ENCODE data around the gene UVSSA. TPM values are rescaled to one million over a fixed set of nuclear protein-coding genes. Genes with fewer than 3 reads are reported as not detected.
"Not testable (repeated sequence)": the region's sequence is repeated elsewhere in the genome, so short reads cannot be mapped to it uniquely, and the experiment has no call there.

Gene UVSSA
- total RNA-seq, 2 donors from 2014 or later, result 50.4 to 61.6 TPM

GRCh38 chr4:1371176-1372165 lies 24.5 kb downstream of the UVSSA start:
- TF ChIP-seq, protein P1, sequence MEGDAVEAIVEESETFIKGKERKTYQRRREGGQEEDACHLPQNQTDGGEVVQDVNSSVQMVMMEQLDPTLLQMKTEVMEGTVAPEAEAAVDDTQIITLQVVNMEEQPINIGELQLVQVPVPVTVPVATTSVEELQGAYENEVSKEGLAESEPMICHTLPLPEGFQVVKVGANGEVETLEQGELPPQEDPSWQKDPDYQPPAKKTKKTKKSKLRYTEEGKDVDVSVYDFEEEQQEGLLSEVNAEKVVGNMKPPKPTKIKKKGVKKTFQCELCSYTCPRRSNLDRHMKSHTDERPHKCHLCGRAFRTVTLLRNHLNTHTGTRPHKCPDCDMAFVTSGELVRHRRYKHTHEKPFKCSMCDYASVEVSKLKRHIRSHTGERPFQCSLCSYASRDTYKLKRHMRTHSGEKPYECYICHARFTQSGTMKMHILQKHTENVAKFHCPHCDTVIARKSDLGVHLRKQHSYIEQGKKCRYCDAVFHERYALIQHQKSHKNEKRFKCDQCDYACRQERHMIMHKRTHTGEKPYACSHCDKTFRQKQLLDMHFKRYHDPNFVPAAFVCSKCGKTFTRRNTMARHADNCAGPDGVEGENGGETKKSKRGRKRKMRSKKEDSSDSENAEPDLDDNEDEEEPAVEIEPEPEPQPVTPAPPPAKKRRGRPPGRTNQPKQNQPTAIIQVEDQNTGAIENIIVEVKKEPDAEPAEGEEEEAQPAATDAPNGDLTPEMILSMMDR (conservative IDR thresholded peaks at IDR 0.05), result no peak
- H3K4me3 Mint-ChIP-seq, result no peak overlapping the region
- Histone ChIP-seq H3K4me1 (ENCODE audit: control insufficient read depth, insufficient read depth, low read length) (no peaks in the 10 kb centered on the region), H3K27ac (ENCODE audit: low read depth, low read length) (no peak overlapping the region), H3K36me3 (ENCODE audit: control insufficient read depth, insufficient read depth, low read length) (peaks cover 3% of the 10 kb centered on the region), H3K9me3 (ENCODE audit: control insufficient read depth, low read length) (no peaks in the 10 kb centered on the region), H3K27me3 (ENCODE audit: control insufficient read depth, insufficient read depth, low read length, poor library complexity, severe bottlenecking) (no peaks in the 10 kb centered on the region), H3K4me3 (ENCODE audit: low read length) (no peak overlapping the region), H3K9ac (ENCODE audit: extremely low read depth, low read length, poor library complexity, severe bottlenecking) (no peak overlapping the region)
- peaks cover 30% of the 10 kb centered on the region for H3K36me3 Mint-ChIP-seq (ENCODE audit: low read depth)
- H3K4me1 Mint-ChIP-seq, result no peaks in the 10 kb centered on the region
- H3K9me3 Mint-ChIP-seq, result no peaks in the 10 kb centered on the region
- H3K27ac Mint-ChIP-seq, result no peak overlapping the region
- 93 to 94% methylated on average over 19 to 28 of the region's 28 CpGs for WGBS, 2 experiments (ENCODE audit: insufficient coverage in 1 of 2, insufficient read length in 1 of 2)
- DNase-seq, result peak; percentile 31
- H3K27me3 Mint-ChIP-seq (ENCODE audit: insufficient read depth), result no peaks in the 10 kb centered on the region

DNA sequence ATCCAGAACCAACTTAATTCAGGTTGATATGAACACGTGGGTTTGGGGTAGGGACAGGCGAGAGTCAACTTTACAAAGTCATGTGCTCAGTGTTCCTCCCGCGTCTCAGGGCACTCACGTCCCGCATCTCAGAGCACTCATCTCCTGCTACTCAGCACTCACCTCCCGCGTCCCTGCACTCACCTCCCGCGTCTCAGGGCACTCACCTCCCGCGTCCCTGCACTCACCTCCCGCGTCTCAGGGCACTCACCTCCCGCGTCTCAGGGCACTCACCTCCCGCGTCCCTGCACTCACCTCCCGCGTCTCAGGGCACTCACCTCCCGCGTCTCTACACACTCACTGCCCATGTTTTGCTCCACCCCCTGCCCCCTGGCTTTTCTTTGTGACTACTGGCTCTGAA lies 25.6 kb downstream of the UVSSA start:
- 87 to 88% methylated on average over 10 to 19 of the region's 22 CpGs for WGBS, 2 experiments (ENCODE audit: insufficient coverage in 1 of 2, insufficient read length in 1 of 2)
- H3K27me3 Mint-ChIP-seq (ENCODE audit: insufficient read depth), result not testable (repeated sequence)

GRCh38 chr4:1373892-1374705 lies 27.1 kb downstream of the UVSSA start:
- Histone ChIP-seq H3K36me3 (ENCODE audit: control insufficient read depth, insufficient read depth, low read length) (peaks cover 3% of the 10 kb centered on the region), H3K27me3 (ENCODE audit: control insufficient read depth, insufficient read depth, low read length, poor library complexity, severe bottlenecking) (no peaks in the 10 kb centered on the region), H3K4me3 (ENCODE audit: low read length) (no peak overlapping the region), H3K4me1 (ENCODE audit: control insufficient read depth, insufficient read depth, low read length) (no peaks in the 10 kb centered on the region), H3K9ac (ENCODE audit: extremely low read depth, low read length, poor library complexity, severe bottlenecking) (no peak overlapping the region), H3K27ac (ENCODE audit: low read depth, low read length) (no peak overlapping the region), H3K9me3 (ENCODE audit: control insufficient read depth, low read length) (no peaks in the 10 kb centered on the region)
- H3K4me1 Mint-ChIP-seq, result no peaks in the 10 kb centered on the region
- 90 to 91% methylated on average over 33 to 42 of the region's 42 CpGs for WGBS, 2 experiments (ENCODE audit: insufficient coverage in 1 of 2, insufficient read length in 1 of 2)
- no peak overlapping the region for H3K4me3 Mint-ChIP-seq
- DNase-seq, result peak; percentile 38
- H3K27me3 Mint-ChIP-seq (ENCODE audit: insufficient read depth), result no peaks in the 10 kb centered on the region
- TF ChIP-seq, protein P1 (conservative IDR thresholded peaks at IDR 0.05), result no peak
- no peaks in the 10 kb centered on the region for H3K9me3 Mint-ChIP-seq
- H3K27ac Mint-ChIP-seq, result no peak overlapping the region
- H3K36me3 Mint-ChIP-seq (ENCODE audit: low read depth), result peaks cover 22% of the 10 kb centered on the region

More for the DNA sequence above, 25.6 kb downstream of the UVSSA start:
- H3K9me3 Mint-ChIP-seq; H3K9me3 ChIP-seq (ENCODE audit: control insufficient read depth, low read length); DNase-seq; H3K4me3 ChIP-seq (ENCODE audit: low read length); H3K4me1 Mint-ChIP-seq; H3K27me3 ChIP-seq (ENCODE audit: control insufficient read depth, insufficient read depth, low read length, poor library complexity, severe bottlenecking); H3K9ac ChIP-seq (ENCODE audit: extremely low read depth, low read length, poor library complexity, severe bottlenecking); H3K27ac Mint-ChIP-seq; H3K4me3 Mint-ChIP-seq; H3K4me1 ChIP-seq (ENCODE audit: control insufficient read depth, insufficient read depth, low read length); H3K27ac ChIP-seq (ENCODE audit: low read depth, low read length); H3K36me3 ChIP-seq (ENCODE audit: control insufficient read depth, insufficient read depth, low read length): not testable (repeated sequence)
- H3K36me3 Mint-ChIP-seq (ENCODE audit: low read depth), result peaks cover 26% of the 10 kb centered on the region
